ENCODE data around the gene FAM174C.

FAM174C gene

DNA sequence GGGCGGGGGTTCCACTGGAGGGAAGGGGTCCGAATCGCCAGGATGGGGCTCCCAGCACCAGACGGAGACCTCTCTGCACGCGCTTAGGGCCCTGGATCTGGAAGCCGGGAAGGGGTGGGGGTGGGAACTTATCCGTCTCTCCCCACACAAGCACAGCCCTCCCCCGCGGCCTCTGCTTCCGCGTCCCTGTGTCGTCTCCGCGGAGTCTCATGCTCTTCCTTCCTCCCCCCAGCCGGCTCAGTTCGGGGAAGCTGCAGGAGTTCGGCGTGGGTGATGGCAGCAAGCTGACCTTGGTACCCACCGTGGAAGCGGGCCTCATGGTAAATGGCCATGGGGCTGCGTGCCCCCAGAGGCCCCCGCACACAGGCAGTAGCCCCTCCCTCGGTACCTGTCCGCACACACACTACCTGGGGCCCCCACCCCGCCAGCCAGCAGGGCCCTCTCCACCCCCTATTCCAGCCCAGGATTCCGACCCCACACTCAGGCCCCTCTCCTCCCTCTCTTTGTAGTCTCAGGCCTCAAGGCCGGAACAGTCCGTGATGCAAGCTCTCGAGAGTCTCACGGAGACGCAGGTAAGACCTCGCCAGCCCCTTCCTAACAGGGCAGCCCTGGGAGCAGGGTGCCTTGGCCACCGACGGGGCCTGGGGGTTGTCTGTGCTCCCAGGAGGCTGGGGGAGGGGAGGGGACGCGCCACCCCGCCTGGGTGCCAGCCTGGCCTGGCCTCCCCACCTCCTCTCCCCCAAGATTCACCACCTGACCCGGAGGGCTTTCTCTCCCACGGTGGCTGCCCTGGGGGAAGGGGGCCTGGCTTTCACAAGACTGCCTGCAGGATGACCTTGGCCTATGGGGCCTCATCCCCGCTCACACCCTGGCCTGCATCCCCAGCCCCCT lies 23.8 kb upstream of the FAM174C start:
- peak overlapping the region; percentile 97 for H3K27ac ChIP-seq (ENCODE audit: low read depth, low read length)
- H3K4me1 ChIP-seq (ENCODE audit: control insufficient read depth in 5 of 5, insufficient read depth in 5 of 5, low read length in 5 of 5): peaks cover 2 to 53% (median 49%) of the 10 kb centered on the region in 5 donors
- H3K9ac ChIP-seq (ENCODE audit: low read length in 5 of 5): peak overlapping the region; percentile 48 to 89 (median 76)

DNA sequence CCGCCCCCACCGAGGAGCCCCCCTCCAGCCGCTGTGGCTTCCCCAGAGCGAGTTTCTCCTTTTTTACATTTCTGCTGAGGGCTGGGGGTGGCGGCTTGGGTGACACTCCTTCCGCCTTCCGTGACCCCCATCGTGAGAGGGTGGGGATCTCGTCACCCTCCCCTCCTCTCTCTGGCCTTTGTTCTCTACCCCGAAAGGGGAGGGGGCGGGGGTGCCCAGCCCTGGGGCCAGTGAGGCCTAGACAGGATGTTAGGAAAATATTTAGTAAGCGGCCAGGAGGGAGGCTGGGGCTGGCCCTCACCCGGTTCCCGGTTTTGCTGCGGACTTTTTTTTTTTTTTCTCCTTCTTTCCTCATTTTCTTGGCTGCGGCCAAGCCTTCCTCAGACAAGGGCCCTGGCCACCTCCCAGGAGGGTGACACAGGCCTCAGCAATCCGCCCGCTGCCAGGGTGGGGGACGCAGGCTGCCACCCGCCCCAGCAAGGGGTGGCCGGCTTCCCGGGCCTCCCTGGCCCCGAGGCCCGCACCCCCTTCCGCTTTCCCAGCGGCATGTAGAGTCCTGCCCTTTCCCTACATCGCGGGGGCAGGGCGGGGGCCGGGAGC lies 23.0 kb upstream of the FAM174C start:
- Histone ChIP-seq H3K4me3 (ENCODE audit: low read depth in 1 of 5, low read length in 5 of 5) (peak overlapping the region in 4 of 5 donors; percentile 75 to 86 (median 78)), H3K27me3 (ENCODE audit: control insufficient read depth in 5 of 5, insufficient read depth in 4 of 5, low read length in 5 of 5) (no peaks in the 10 kb centered on the region), H3K36me3 (ENCODE audit: control insufficient read depth in 5 of 5, insufficient read depth in 5 of 5, low read length in 5 of 5) (peaks cover 0 to 43% (median 38%) of the 10 kb centered on the region in 5 donors), H3K4me1 (ENCODE audit: control insufficient read depth in 5 of 5, insufficient read depth in 5 of 5, low read length in 5 of 5) (peaks cover 2 to 59% (median 50%) of the 10 kb centered on the region in 5 donors), H3K27ac (ENCODE audit: low read depth, low read length) (peak overlapping the region; percentile 97), H3K9me3 (ENCODE audit: control insufficient read depth in 5 of 5, low read length in 5 of 5) (no peaks in the 10 kb centered on the region), H3K9ac (ENCODE audit: low read length in 5 of 5) (peak overlapping the region in 4 of 5 donors; percentile 62 to 83 (median 74))

More for the DNA sequence above, 23.8 kb upstream of the FAM174C start:
- Histone ChIP-seq H3K27me3 (ENCODE audit: control insufficient read depth in 5 of 5, insufficient read depth in 4 of 5, low read length in 5 of 5) (no peaks in the 10 kb centered on the region), H3K36me3 (ENCODE audit: control insufficient read depth in 5 of 5, insufficient read depth in 5 of 5, low read length in 5 of 5) (peaks cover 0 to 36% (median 31%) of the 10 kb centered on the region in 5 donors), H3K4me3 (ENCODE audit: low read depth in 1 of 5, low read length in 5 of 5) (peak overlapping the region; percentile 38 to 86 (median 77)), H3K9me3 (ENCODE audit: control insufficient read depth in 5 of 5, low read length in 5 of 5) (no peaks in the 10 kb centered on the region)

DNA sequence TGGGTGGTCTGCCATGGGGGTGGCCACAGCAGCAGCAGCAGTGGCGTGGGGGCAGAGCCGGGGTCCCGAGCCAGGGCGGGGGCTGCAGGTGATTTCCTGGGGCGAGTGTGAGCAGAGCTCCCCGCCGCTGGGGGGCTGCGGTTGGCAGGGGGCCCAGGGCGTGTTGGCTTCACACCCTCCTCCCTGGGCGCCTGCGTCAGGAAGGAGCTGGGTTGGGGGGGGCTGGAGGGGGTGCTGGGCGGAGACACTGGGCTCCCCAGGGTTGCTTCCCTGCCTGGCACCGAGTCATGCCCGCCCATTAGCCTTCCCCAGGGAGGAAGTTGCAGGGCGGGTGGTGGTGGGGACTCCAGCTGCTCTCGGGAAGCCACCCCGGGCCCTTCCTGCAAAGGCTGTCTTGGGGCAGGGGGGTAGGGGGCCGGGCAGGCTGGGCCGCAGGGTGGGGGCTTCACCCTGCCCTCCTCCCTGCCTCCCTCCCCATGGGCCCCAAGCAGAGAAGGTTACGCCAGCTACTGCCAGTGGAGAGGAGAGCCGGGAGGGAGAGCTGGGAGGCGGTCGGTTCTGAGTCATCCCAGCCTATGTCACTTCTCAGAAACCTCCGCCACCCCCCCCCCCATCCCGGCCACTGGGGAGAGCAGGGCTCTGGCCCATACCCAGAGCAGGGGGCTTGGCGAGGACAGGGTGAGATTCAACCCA lies 22.4 kb upstream of the FAM174C start:
- no peaks in the 10 kb centered on the region for H3K27me3 ChIP-seq (ENCODE audit: control insufficient read depth in 5 of 5, insufficient read depth in 4 of 5, low read length in 5 of 5)
- H3K27ac ChIP-seq (ENCODE audit: low read depth, low read length): peak overlapping the region; percentile 97
- no peaks in the 10 kb centered on the region for H3K9me3 ChIP-seq (ENCODE audit: control insufficient read depth in 5 of 5, low read length in 5 of 5)
- H3K9ac ChIP-seq (ENCODE audit: low read length in 5 of 5): peak overlapping the region in 4 of 5 donors; percentile 71 to 86 (median 76)
- peaks cover 0 to 49% (median 40%) of the 10 kb centered on the region in 5 donors for H3K36me3 ChIP-seq (ENCODE audit: control insufficient read depth in 5 of 5, insufficient read depth in 5 of 5, low read length in 5 of 5)
- H3K4me1 ChIP-seq (ENCODE audit: control insufficient read depth in 5 of 5, insufficient read depth in 5 of 5, low read length in 5 of 5): peaks cover 2 to 59% (median 48%) of the 10 kb centered on the region in 5 donors
- H3K4me3 ChIP-seq (ENCODE audit: low read depth in 1 of 5, low read length in 5 of 5): peak overlapping the region in 4 of 5 donors; percentile 42 to 86 (median 78)

DNA sequence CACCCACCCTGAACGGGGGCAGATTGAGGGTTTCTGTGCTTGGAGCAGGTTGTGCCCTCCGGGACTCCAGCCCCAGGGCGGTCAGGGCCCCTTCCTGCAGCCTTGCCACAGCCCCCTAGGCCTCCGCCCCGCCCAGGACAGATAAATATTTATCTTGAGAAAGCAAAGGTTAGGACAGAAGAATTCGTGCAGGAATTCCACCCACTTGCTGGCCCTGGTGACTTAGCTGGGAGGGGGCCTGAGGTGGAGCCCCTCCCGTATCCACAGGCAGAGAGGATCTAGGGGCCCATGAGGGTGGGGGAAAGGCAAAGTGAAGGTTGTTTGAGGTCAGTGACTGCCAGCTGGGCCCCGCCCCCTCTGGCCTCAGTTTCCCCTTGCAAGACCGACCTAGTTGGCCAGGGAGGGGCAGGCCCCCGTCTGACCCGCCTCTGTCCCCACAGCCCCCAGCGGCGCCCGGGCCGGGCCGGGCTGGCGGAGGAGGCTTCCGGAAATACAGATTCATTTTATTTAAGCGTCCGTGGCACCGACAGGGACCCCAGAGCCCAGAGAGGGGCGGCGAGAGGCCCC lies 21.7 kb upstream of the FAM174C start:
- Histone ChIP-seq H3K27me3 (ENCODE audit: control insufficient read depth in 5 of 5, insufficient read depth in 4 of 5, low read length in 5 of 5) (no peaks in the 10 kb centered on the region), H3K4me1 (ENCODE audit: control insufficient read depth in 5 of 5, insufficient read depth in 5 of 5, low read length in 5 of 5) (peaks cover 2 to 63% (median 51%) of the 10 kb centered on the region in 5 donors), H3K27ac (ENCODE audit: low read depth, low read length) (peak overlapping the region; percentile 97), H3K9ac (ENCODE audit: low read length in 5 of 5) (peak overlapping the region in 4 of 5 donors; percentile 71 to 86 (median 74)), H3K36me3 (ENCODE audit: control insufficient read depth in 5 of 5, insufficient read depth in 5 of 5, low read length in 5 of 5) (peaks cover 0 to 50% (median 40%) of the 10 kb centered on the region in 5 donors), H3K9me3 (ENCODE audit: control insufficient read depth in 5 of 5, low read length in 5 of 5) (no peaks in the 10 kb centered on the region), H3K4me3 (ENCODE audit: low read depth in 1 of 5, low read length in 5 of 5) (peak overlapping the region; percentile 42 to 80 (median 57))

DNA sequence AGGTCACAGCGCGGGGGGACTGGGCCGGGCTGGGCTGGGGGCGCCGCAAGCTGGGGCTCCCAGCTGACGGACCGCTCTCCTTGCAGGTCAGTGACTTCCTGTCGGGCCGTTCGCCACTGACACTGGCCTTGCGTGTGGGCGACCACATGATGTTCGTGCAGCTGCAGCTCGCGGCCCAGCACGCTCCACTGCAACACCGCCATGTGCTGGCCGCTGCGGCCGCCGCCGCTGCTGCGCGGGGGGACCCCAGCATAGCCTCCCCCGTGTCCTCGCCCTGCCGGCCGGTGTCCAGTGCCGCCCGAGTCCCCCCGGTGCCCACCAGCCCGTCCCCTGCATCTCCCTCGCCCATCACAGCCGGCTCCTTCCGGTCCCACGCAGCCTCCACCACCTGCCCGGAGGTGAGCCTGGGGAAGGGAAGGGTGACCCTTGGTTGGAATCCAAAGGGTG lies 21.2 kb upstream of the FAM174C start:
- Histone ChIP-seq H3K36me3 (ENCODE audit: control insufficient read depth in 5 of 5, insufficient read depth in 5 of 5, low read length in 5 of 5) (peaks cover 0 to 52% (median 40%) of the 10 kb centered on the region in 5 donors), H3K4me3 (ENCODE audit: low read depth in 1 of 5, low read length in 5 of 5) (peak overlapping the region in 2 of 5 donors; percentile 77 to 80), H3K27me3 (ENCODE audit: control insufficient read depth in 5 of 5, insufficient read depth in 4 of 5, low read length in 5 of 5) (peaks cover 0 to 2% (median 0%) of the 10 kb centered on the region in 5 donors), H3K9ac (ENCODE audit: low read length in 5 of 5) (peak overlapping the region in 4 of 5 donors; percentile 51 to 86 (median 72)), H3K4me1 (ENCODE audit: control insufficient read depth in 5 of 5, insufficient read depth in 5 of 5, low read length in 5 of 5) (peaks cover 4 to 67% (median 56%) of the 10 kb centered on the region in 5 donors), H3K9me3 (ENCODE audit: control insufficient read depth in 5 of 5, low read length in 5 of 5) (peaks cover 0 to 2% (median 0%) of the 10 kb centered on the region in 5 donors), H3K27ac (ENCODE audit: low read depth, low read length) (peak overlapping the region; percentile 97)

DNA sequence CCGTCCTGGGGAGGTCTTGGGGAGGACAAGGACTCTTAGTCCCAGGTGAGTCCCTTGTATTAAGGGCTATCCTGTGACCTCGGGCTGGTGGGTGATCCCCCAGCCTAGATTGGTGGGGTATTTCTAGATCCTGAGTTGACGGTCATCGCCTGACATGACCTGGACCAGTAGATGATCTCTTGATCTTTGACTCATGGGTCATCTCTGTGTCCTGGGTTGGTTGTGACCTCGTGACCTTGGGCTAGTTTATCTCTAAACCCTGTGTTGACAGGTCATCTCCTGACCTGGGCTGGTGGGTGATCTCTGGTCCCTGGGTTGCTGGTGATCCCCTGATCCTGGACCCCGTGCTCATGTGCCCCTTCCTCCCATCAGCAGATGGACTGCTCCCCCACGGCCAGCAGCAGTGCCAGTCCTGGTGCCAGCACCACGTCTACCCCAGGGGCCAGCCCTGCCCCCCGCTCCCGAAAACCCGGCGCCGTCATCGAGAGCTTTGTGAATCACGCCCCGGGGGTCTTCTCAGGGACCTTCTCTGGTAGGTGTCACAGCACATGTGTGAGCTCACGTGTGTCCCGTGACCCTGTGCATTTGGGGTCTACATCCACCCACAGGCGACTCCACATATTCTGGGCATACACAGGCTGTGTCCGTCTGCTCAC lies 20.7 kb upstream of the FAM174C start:
- peak overlapping the region in 3 of 5 donors; percentile 51 to 74 (median 68) for H3K9ac ChIP-seq (ENCODE audit: low read length in 5 of 5)
- peak overlapping the region; percentile 97 for H3K27ac ChIP-seq (ENCODE audit: low read depth, low read length)
- H3K4me3 ChIP-seq (ENCODE audit: low read depth in 1 of 5, low read length in 5 of 5): peak overlapping the region in 2 of 5 donors; percentile 77 to 80
- H3K9me3 ChIP-seq (ENCODE audit: control insufficient read depth in 5 of 5, low read length in 5 of 5): peaks cover 0 to 2% (median 0%) of the 10 kb centered on the region in 5 donors
- H3K27me3 ChIP-seq (ENCODE audit: control insufficient read depth in 5 of 5, insufficient read depth in 4 of 5, low read length in 5 of 5): peaks cover 0 to 6% (median 0%) of the 10 kb centered on the region in 5 donors
- peaks cover 0 to 53% (median 40%) of the 10 kb centered on the region in 5 donors for H3K36me3 ChIP-seq (ENCODE audit: control insufficient read depth in 5 of 5, insufficient read depth in 5 of 5, low read length in 5 of 5)
- peaks cover 9 to 73% (median 62%) of the 10 kb centered on the region in 5 donors for H3K4me1 ChIP-seq (ENCODE audit: control insufficient read depth in 5 of 5, insufficient read depth in 5 of 5, low read length in 5 of 5)

DNA sequence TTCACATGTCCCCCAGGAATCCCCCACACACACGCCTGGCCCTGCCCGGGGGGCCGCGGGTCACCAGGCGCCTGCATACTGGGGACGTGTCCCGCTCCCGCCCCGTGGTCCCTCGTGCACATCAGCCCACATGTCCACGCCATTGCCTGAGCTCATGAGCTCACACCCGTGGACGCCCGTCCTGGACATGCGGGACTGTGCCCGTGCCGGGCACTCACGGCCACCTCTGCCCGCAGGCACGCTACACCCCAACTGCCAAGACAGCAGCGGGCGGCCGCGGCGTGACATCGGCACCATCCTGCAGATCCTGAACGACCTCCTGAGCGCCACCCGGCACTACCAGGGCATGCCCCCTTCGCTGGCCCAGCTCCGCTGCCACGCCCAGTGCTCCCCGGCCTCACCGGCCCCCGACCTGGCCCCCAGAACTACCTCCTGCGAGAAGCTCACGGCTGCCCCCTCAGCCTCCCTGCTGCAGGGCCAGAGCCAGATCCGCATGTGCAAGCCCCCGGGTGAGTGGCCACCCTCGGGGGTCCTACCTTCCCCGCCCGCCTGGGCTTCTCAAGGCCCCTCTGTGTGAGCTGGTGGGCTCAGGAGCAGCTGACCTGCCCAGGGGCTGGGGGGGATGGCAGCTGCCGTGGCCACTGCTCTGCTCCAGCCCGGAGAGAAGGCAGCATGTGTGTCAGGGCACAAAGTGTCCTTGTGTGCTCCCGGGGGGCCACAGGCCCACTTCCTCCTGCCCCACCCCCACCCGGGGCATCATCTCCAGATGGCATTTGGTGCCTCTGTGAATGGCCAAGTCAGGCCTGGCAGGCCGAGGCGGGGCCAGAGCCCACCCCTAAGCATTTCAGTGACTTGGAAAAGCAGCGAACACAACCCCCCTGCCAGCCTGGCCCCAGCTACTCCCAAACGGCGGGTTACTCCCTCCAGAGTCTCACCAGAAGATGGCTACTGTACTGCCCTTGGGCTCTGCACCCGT lies 19.9 kb upstream of the FAM174C start:
- H3K27me3 ChIP-seq (ENCODE audit: control insufficient read depth in 5 of 5, insufficient read depth in 4 of 5, low read length in 5 of 5): peaks cover 0 to 6% (median 0%) of the 10 kb centered on the region in 5 donors
- peaks cover 0 to 53% (median 40%) of the 10 kb centered on the region in 5 donors for H3K36me3 ChIP-seq (ENCODE audit: control insufficient read depth in 5 of 5, insufficient read depth in 5 of 5, low read length in 5 of 5)
- H3K4me1 ChIP-seq (ENCODE audit: control insufficient read depth in 5 of 5, insufficient read depth in 5 of 5, low read length in 5 of 5): peaks cover 9 to 81% (median 70%) of the 10 kb centered on the region in 5 donors
- H3K27ac ChIP-seq (ENCODE audit: low read depth, low read length): peak overlapping the region; percentile 97
- H3K9me3 ChIP-seq (ENCODE audit: control insufficient read depth in 5 of 5, low read length in 5 of 5): peaks cover 0 to 2% (median 0%) of the 10 kb centered on the region in 5 donors
- peak overlapping the region in 1 of 5 donors; percentile 30 for H3K9ac ChIP-seq (ENCODE audit: low read length in 5 of 5)
- no peak overlapping the region for H3K4me3 ChIP-seq (ENCODE audit: low read depth in 1 of 5, low read length in 5 of 5)
